SHP77 treated with DMSO at 0.1 percent for 48 hours (cell line): ENCODE data around the gene ZNF500.

Experiments used
- DNase-seq: peaks from one replicate; lab custom pipeline; 2025; lab: John Stamatoyannopoulos, UW

ZNF500 gene

DNA sequence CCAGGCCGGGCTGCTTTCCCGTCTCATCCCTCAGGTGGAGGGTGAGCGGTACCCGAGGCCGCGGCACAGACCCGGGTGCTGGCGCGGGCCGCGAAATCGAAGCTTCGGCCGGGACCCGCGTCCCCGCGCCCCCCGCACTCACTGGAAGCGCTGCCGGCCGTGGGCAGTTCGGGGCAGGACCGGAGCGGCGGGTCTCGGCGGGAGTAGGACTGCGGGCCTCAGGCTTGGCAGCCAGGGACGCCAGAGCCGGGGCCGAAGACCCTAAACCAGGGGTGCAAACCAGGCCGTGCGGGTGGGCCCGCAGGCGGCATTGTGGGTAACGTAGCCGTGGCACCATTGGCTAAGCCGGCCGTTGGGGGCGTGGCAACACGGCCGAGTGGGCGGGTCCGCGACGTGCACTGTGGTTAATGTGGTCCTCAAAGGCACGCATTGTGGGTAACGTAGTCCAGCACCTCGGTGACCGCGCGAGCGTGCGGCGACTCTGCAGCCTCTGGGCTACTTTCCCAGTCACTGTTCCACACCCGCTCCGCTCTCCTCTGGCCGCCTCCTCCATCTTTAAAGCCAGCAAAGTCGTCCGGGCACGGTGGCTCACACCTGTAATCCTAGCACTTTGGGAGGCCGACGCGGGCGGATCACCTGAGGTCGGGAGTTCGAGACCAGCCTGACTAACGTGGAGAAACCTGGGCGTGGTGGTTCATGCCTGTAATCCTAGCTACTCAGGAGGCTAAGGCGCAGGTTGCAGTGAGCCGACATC lies at the start of gene ZNF500:
TSS of gene ZNF500 (minus strand) at position 288 of the 754 bp plus-strand sequence. CDS start 1,184 bp downstream, outside the sequence.
- DNase-seq = peak; percentile 94

DNA sequence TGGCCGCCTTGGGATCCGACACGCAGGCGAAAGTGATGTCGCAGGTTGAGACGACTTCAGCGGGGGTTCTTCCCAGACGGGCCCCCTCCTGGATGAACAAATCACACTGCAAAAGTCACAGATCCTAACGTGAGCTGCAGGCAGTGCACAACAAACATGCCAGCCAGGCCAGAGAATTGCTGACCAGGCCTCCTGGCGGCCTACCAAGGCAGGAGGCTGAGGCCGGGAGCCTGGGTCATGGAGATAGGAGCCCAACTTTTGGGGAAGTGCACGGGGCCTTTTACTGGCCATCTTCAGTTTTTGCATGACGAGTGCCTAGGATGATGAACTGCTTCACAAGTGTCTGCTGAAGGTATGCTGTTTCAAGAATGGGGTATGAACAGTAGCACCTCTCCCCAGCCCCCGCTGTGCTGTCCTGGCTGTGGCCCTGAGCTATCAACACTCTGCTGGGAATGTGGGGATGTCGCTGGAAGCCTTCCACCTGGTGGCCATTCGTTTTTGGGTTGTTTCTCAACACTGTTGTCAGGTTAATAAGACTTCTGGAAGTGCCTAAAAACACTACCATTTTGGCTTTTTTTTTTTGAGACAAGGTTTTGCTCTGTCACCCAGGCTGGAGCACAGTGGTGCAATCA lies 47.7 kb upstream of the ZNF500 start:
- no peak for DNase-seq

DNA sequence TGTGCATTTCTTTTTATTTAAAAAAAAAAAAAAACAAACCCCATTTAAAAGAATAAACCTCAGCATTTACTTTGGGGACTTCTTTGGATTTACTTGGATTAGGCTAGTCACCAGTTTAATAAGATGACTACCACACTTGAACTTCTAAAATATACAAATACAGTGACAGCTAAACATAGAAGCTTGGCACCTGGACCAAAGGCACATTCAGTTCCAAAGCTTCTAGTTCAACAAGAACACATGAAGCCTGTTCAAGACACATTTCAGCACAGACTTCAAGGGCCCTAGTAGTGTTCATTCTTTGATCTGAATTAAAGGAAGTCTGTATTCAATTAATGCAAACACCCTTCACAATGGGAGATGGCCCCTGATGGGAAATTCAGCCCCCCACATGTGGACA lies 47.1 kb upstream of the ZNF500 start:
- no peak for DNase-seq

DNA sequence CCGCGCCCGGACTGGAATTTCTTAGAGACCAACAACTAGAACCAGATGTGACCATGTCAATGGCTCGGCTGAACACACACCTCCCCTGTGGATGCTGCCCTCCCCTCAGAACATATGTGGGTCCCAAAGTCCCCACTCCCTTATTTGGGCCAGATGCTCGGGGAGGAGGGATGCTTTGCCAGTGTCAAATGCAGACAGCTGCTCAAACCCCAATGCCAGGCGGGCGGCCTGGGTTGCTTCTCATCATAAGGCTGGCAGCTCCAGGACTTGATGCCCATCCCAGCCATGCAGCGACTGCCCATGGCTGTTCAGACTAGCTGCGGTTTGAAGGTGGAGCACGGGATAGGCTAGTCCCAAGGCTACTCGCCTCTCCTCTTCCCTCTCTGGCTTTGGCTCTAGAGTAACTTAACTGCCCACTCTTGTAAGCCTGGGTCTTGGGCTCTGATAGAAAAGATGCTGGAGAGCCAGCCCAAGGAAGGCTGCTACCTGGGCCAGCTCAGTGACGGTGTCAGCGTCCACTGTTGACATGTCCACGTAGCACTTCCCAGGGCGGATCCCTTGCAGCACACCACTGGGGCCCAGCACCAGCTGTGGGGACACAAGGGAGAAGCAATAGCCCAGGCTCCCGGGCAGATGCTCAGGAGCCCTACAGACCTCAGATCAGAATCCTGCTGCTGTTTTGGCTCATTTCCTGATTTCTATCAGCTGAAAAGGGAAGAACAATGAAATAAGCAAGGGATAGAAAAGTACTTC lies 46.5 kb upstream of the ZNF500 start:
- DNase-seq = no peak

DNA sequence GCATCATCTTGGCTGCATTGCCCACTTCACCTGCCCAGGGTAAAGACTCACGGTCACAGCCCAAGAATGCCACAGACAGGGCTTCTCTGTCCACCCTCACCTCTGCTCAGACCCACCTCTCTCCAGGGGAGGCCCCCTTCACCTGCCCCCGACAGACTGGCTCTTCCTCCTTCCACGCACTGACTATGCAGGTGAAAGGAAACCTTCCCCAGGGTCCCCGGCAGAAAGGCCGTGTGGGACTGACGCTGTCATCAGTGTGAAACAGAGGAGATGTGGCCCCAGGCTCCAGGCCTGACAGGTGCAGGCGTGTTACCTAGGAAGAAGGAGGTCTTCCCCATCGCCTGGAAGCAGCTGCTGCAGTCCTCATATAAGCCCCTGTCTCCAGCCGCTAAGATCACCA lies 44.8 kb upstream of the ZNF500 start:
- no peak for DNase-seq

DNA sequence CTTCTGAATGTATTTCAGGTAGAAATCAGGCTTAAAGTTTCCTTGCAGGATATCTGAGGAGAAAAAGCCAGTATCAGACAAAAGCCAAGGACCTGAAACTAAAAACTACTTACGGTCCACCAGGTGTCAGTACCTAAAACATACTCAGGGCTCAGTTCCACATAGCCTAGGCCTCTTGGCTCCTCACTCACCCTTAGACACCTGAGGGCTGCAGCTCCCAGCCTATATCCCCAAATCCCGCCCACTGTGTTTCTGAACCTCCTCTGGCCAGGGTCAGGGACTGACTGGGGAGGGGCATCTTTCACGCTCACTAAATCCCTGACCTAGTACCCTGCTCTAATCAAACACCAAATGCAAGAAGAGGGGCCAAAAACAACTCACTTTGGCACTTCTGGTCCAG lies 44.3 kb upstream of the ZNF500 start:
- DNase-seq = no peak

DNA sequence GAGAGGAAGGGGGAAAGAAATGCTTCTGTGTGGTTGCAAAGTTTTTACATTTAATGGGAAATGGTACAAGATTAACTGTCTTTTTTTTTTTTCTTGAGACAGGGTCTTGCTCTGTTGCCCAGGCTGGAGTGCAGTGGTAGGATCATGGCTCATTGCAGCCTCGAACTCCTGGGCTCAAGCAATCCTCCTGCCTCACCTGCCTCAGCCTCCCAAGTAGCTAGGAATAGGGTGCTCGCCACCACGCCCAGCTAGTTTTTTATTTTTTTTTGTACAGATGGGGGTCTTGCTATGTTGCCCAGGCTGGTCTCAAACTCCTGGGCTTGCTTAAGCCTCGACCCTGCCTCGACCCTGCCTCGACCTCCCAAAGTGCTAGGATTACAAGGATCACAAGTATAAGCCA lies 39.3 kb upstream of the ZNF500 start:
- DNase-seq = no peak

DNA sequence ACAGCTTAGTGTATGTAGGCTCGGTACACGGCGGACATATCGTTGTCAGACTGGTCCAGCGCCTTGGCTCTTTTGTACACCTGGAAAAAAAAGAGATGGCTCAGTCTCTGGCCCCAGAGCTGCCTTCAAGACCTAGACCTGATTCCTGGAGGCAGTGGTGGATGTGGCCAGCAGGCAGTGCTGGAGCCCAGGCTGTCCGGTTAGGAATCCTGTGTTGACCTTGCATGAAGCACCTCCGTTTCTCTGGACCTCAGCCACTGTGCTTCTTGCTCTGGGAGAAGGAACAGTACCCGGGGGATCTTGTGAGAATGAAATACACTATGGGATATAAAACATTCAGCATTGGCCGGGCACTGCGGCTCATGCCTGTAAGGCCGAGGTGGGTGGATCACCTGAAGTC lies 38.3 kb upstream of the ZNF500 start:
- DNase-seq = no peak

DNA sequence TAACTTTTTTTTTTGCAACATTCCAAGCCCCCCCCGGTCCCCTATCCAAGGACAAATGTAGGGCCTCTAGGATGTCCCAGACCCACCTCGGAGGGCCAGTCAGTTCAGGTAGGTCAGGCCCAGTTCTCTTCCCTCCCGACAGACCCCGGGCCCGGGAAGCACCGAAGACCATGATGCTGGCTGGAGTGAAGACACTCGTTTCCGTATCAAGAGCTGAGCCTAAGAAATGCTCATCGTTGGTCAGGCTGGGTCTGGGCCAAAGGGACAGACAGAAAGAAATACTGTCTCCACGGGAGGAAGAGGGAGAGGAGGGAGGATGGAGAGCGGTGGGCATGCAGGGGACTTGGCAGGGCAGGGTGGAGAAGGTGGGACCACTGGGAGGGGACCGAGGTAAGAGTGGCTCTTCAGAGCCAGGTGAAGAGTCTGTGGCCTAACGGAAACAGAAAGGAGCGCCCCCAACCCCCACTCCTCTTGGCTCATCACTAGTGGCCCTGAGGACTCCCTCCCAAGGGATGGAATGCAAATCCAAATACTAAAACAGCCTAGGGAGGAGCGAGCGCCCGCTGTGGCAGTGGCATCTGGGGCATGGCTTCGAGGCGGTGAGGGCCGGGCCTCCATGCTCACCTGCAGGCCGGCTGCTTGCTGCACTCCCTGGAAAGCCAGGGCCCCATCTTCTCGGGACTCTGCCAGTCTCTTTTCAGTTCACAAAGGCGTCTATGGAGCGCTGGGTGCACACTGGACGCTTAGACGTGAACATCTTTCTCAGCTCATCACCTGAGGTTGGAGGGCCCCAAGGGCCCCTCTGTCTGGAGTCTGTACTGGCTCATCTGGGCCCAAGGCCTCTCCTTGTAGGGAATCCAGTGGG lies 37.2 kb upstream of the ZNF500 start:
- DNase-seq = no peak

DNA sequence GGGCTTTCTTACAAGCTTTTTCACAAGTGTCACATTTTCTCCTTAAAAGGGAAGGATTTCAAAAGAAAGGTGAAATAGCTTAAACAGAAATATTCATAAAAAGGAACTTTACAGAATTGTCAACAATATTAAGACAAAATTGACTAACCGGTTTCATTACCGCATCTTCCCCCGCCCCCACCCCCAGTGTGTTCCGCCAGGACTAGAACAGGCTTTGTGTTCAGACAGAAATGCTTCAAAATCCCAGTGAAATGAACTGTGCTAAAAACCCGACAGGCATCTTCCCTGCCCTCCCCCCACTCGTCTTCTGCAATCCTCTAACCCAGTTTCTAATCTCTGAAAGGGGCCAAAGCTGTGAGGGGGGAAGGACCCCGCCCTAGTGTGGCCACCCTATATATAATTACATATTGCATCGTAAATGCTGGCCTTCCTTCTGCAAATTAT lies 36.5 kb upstream of the ZNF500 start:
- DNase-seq = no peak

DNA sequence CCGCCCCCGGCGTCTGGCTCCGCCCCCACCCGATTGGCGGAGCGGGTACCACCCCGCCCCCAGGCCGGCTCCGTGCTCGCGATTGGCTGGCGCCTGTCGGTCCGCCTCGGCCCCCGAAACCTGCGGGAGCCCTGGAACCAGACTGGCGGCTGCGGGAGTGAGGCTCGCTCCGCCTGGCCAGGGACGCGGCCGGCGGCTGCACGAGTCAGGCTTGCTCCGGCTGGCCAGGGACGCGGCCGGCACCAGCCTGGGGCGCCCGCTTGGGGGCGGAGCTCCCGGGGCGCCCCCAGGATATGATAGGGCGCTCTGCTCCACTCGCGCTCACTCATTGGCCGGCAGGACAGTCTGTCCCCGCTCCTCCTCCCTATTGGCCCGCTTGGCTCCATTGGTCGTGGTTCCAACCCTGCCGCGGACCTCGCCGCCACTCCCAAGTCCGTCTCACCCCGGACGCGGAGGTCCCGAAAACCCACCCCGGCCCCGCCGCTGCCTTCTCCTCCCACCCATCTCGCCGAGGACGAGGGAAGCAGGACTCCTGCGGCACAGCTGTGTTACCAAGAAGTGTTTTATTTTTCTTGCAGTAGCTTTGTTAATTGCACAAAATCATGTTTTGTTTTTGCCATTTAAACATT lies 35.8 kb upstream of the ZNF500 start:
- DNase-seq = peak; percentile 70

DNA sequence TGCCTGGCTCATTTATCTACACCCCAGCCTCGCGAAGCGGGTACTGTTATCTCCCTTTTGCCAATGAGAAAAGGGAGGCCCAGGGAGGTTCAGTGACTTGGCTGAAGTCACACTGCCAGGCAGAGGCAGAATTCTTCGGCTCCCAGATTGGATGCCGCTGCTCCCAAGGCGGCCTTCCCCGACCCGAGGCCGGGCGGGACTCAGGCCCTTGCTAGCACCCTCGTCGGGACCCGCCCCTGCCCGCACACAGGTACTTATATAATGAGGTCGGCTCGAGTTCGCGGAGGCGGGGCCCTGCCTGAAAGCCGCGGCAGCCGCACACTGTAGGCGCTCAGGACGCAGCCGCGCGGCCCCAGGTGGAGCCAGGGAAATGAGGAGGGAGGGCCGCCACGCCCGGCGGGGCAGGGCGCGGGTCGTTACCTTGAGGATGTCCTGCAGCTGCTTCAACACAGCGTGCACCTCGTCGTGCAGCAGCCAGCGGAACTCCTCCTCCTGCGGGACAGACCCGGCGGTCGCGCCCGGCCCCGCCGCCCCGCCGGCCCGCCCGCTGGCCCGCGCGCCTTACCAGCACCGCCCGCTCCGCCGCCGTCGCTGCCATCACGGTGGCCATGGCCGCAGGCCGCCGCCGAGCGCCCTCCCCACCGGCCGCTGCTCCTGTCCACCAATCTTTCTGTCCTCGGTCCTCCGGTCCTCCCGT lies 35.1 kb upstream of the ZNF500 start, which contains the start of gene ROGDI:
TSS of gene ROGDI (minus strand) at position 672 of the 697 bp plus-strand sequence. CDS start at position 610, 62 bp downstream.
- DNase-seq = peak; percentile 54

DNA sequence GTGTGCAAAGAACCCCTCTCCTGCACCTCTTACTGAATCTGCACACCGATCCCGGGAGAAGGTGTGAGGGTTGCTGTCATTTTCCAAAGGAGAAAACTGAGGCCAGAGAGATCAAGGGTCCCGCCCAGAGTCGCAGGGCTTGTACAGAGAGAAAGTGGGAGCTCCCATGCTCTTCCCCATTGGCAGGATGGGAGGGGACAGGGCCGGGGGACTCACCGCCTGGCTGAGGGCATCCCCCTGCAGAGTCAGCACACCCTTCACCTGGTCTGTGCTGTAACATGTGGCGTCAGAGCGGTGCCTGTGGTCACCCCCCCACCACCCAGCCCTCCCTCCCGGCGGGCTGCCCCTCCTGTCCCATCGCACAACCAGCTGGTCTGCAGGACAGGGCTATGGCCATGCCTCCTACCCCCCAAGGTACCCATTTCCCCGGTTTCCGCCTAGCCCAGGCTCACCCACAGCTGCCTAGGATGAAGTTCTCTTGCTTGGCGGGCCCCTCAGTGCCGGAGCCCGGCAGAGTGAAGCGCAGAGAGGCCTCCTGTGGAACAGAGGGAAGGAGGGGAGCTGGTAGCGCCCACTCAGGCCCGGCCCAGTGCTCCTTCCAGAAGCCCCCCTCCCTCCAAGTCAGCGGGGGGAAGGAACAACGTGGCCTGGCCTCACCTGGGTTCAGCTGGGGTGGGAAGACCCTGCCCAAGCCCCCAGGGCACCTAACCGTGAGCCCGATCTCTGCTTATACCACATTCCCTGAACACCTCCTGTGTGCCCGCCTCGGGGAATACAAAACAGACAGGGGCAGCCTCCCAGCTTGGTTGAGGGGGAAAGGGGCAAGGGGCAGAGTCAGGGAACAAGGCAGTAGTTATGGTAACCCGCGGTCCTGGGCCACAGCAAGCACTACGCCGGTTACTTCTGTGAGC lies 34.3 kb upstream of the ZNF500 start:
- no peak for DNase-seq

DNA sequence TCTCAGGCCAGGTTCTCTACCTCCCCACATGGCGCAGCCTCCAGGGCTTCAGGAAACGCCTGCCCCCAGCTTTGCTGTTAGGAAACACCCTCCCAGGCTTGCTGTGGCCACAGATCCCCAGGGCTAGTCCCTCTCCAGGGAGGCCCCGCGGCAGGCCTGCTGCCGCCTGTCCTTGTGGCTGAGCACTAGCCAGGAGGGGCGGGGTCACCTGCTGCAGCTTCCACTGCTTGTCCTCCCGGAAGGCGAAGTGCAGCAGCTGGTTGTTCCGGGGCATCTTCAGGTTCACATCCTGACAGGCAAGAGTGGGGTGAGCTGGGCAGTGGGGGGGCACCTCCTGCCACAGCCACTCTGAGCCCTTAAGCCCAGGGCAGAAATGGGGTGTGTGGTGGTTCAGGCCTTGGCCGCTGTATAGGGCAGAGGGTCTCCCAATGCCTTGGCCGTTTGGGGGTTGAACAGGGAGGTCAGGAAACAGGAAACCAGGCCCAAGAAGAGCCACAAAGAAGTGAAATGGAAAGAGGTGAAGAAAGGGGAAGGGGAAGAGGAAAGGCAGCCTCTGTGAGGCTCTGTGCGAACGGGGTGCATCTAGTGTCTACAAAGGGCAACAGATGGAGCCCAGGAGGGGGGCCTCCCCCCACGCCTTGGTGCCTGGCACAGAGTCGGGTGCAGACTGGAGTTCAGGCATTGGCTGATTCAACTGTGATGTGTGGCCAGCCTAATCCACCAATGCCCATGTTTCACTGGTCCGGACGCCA lies 33.5 kb upstream of the ZNF500 start:
- DNase-seq = peak; percentile 47

DNA sequence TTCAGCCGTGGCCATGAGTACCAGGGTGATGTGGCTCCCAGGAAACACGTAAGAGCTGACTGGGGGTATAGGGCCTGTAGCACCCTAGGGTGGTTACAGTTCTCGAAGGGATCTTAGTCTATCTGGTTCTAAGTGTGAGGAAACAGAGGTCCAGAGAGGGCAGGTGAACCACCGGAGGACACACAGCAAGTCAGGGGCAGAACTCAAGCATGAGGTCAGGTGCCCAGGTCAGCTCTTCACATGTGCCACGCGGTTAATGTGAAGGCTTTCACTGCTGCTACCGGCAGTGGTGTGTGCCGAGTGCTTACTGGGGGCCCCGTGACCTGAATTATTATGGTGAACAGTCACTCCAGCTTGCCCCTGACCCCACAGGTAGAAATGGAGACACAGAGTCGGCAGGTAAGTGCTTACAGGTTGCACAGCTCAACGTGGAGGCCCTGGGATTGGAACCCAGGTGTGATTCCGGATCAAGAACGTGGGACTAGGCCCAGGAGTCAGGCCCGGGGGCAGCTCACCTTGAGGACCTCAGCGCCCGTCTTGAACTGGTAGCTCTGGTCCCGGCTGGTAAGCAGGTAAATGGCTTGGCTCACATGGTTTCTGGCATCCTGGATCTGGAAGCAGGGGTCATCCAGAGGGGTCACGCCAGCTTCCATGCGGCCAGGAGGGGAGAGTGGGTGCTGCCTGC lies 32.4 kb upstream of the ZNF500 start:
- DNase-seq = no peak

DNA sequence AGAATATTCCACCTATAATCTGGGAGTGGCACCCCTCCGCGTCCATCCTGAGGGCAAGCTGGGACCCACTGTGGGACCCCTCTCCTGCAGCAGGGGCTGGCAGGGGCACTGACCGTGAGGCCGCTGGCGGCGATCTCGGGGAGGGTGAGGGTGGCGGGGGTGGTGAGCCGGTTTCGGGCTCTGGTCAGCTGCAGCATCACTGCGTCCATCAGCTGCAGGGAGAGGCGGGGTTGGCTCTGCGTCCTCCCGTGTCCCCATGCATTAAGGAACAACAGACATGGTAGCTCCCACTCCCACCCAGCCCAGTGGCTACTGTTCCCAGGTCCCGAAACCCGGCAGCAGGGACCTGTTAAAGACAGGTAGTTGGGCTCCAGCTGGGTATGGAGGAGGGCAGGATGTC lies 31.5 kb upstream of the ZNF500 start:
- no peak for DNase-seq

DNA sequence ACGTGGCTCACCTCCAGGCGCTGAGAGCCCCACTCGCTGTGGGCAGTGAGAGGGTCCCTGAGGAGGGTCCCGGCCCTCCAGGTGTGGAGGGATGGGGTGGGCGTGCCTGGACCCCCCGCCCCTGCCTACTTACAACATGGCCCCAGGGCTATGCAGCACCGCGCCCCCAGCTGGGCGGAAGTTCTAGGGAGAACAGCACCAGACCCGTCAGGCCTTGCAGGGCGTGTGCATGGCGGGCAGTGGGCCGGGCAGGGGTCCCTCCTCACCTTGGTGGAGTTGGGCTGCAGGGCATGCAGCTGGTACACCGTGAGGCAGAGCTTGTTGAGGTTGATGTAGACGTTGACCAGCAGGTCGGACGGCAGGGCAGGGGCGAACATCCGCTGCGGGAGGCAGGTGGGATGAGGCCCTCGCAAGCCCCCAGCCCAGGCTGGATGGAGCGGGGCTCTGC lies 30.9 kb upstream of the ZNF500 start:
- no peak for DNase-seq
